NCI-H146 treated with DMSO at 0.1 percent for 48 hours (cell line): ENCODE results near the gene IL9.
A peak's percentile ranks its signal among the peaks of the same experiment; 100 is the strongest.

Source experiments
- DNase-seq: peaks from one replicate; lab custom pipeline; 2025; ENCODE audit not compliant: unreplicated experiment; lab: John Stamatoyannopoulos, UW

Gene IL9

DNA sequence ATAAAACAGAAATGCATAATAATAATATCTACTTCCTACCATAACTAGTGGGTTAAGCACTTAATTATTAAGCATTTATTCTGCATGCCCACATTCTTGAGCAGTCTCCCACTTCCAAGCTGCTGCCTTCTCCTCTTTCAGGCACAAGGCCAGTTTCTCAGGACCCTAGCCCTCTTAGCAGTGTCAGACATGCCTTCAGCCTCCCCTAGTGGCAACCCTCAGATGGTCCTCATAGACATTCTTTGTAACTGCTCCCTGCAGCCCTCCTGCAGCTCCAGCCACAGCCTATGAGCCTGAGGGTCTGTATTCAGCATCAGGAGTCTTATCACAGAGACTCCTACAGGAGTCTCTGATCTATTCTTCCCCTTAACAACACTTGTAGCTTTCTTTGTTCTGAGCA lies 3.9 kb downstream of the IL9 start:
- no peak for DNase-seq

DNA sequence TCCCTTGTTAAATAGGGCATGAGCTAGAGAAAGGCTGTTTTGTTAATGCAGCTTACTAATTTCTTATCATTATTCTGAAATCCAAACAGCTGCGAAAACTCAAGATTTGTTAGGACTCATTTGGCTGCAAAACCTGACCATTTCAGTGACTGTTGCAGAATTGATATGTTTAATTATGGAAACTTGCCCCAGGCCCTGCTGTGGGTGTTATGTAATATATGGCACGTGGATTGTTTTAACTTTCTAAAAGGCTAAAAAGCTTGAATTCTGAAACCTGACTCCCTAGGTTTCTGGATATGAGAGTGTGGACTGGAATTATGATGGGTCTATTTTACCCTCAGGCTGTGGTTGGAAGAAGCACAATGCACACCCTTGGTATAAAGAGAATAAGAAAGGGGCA lies 4.4 kb downstream of the IL9 start:
- DNase-seq, result peak; percentile 34

DNA sequence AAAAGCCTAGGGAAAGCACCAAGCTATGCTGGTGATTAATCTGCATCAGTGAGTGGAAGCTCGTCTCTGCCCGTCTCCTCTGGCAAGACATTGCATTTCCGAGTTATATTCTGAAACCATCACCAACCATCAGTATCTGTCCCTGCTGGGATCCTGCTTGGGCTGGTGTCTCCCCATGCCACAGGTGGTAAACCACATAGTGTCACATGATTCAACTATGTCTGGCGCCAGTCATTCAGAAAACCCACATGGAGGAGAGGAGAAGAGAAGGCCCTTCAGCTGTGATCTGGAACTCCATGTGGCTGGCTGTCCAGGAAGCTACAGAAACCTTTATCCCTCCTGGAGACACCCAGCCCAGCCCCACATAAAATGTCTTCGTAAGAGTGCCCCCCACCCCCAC lies 4.8 kb downstream of the IL9 start:
- DNase-seq, result no peak

DNA sequence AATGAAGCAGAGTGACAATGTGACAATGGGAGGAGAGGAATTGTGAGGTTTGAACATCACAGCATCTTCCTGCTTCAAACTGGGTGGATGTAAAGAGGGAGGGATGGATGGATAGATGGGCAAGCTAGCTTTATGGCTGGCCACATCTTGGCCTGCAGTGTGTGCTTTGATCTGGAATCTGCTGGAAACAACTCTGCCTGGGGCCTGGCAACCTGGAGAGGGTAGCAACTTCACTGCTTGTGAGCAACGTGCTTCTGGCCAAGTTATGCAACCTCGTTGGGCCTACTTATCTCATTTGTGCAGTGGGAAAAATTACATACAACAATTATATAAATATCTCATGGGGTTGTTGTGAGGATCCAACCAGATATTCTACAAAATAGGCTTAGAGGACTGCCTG lies 5.3 kb downstream of the IL9 start:
- DNase-seq, result no peak

DNA sequence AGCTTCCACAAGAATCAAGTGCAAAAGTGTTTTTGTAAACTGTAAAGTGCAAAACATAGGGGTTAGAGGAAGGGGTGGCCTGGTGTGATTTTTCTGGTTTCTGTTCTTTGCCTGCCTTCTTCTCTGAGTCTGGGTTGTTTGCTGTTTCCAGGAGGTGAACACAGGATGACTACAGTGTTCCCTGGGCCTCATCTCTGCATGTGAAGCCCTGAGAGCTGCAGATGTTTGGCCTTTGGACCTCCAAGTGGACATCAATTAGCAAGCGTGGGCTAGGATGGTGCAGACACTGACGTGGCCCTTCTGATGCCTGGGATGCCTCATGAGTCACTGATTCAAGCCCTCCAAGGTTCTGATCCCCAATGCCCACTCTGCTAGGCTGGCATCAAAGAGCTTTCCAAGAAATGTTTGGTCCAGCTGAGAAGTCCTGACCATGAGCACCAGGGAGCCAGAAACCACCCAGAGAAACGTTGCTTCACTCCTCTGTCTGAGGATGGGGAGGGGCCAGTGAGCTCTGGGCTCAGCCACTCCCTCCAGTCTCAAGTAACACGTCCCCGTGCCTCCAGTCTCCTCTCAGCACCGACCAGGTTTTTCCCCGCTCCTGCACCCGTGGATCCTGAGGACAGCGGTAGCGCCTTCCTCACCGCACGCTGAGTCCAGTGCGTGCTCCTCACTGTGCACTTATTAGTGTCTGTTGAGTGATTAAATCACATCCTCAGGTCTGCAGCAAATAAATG lies 7.6 kb downstream of the IL9 start:
- DNase-seq, result no peak

DNA sequence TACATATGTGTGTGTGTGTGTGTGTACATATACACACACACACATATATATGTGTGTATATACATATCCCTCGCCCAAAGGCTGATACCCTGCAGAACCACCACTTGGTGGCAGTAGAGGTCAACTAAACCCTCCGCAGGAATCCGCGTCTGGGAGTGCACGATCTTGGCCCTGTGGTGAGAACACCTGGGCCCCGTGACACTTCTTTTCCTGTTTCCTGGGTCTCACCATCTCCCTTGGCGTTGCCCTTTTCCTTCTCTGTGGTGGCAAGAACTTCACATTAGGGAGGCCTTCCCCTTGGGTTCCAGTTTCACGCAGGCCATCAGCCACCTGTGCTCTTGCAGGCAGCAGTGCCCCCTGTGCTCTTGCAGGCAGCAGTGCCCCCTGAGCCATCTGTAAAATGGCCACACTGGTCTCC lies 8.2 kb downstream of the IL9 start:
- DNase-seq, result peak; percentile 21

DNA sequence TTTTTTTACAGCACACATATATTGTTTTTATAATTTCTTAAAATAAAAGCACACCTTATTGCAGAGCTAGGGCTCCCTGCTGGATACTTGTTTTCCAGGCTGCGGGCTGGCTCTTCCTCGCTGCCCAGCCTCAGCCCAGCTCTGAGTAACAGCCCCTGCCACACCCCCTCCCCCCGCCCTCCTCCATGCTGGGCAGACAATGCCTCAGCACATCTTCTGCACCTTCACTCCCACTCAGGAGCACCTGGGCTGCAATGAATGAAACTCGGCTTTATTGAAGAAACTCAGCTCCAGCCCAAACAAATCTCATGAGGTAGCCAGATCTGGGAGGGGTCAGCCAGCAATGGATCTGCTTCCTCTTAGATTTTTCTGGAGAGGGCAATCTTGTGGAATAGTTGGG lies 9.5 kb downstream of the IL9 start:
- DNase-seq, result no peak

DNA sequence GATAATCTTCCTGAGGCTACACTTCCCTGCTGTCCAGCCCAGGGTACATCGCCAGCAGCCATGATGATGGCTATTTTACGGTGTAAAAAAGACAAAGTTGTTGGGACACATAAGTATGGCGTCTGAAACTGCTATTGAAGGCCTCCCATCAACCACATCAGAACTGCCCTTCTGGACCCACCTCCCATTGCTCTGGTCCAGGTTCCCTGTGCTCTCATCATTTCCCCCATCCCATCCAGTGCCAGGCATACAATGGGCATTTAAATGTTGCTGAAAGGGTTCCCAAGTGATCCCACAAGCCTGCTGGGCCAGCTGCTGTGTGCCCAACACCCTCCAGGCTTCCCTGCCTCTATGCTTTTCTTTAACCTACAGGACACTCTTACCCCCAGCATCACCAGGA lies 10.6 kb downstream of the IL9 start:
- DNase-seq, result no peak

DNA sequence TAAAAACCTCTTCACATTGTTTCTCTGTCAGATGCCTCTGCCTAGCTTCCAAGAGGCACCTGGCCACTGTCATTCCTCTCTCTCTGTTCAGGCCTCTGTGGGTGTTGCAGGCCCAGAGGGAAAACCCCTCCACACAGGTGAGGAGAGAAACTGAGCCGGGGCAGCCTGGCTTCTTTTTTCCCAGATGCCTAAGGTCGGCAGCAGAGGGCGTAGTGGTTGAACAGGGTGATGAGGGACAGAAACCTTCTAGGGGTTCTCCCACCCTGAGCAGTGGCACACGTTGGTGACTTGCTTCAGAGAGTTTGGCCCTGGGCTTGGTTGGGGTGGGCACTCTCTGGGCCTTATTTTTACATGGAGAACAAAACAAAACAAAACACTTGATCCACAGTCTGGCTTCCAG lies 12.2 kb downstream of the IL9 start:
- DNase-seq, result no peak

DNA sequence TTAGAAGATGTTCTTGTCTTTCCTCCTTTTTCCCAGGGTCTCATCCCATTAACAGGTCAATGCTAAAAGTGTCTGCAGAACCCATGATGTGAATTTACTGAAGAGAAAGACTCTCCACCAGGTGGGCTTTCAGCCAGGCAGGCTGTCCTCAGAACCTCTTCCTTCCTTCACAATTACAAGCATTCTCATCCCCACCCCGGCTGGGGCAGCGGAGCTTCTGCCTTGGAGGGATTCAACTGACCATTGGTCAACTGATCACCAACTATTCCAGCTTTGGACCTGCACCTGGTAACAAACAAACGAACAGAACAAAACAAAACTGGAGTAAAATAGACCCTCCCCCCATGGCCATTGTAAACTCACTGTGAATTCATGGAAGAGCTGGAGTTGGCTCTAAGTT lies 12.6 kb downstream of the IL9 start:
- no peak for DNase-seq

DNA sequence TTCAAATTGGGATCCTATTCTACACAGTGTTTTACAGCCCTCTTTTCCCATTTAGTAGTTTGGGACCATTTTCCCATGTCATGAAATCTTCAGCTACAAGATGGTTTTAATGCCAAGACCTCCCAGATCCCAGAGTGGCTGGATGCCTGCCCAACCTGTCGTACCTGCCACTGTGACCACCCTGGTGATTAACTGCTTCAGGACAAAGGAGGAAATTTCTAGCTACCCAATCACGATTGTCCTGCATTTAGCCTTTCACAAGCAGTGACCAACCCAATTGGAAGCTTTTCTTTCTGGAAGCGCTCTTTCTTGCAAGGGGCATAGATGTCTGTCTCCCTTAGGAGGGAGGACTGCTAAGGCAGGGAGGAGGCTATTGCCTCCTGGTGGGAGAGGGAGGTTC lies 13.8 kb downstream of the IL9 start:
- no peak for DNase-seq

DNA sequence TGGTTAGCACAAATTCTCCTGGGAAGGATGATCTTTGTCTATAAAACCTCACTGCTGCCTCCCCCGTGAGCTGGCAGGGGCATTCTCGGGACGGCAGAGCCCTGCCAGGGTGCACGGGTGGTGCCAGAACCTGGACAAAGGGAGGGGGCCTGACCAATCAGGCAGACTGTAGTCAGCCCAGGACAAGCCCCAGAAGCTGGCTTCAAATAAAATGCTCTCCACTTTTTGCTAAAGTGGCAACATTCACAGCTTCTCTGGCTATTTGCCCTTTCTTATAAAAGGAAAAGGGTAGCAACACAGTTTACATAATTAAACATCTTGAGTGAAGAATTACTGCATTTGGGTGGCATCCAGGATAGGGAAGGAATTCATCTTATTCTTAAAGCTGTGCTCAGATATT lies 14.4 kb downstream of the IL9 start:
- no peak for DNase-seq

DNA sequence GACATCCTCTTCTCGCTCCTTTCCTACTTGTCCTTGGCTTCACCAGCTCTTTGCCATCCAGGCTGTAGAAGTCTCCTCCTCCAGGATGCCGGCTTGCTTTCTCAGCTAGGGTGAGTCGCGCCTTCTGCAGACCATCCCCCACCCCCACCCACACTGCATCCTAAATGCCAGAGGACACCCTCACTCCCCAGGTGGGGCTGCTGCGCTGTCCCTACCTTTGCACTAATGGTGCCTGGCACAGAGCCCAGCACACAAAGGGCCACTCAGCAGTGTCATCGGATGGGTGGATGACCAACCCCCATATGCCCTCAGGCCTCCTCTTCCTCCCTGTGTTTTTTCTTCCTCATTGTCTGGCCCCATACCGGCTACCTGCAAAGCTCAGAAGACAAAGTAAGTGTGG lies 14.8 kb downstream of the IL9 start:
- peak; percentile 8 for DNase-seq

DNA sequence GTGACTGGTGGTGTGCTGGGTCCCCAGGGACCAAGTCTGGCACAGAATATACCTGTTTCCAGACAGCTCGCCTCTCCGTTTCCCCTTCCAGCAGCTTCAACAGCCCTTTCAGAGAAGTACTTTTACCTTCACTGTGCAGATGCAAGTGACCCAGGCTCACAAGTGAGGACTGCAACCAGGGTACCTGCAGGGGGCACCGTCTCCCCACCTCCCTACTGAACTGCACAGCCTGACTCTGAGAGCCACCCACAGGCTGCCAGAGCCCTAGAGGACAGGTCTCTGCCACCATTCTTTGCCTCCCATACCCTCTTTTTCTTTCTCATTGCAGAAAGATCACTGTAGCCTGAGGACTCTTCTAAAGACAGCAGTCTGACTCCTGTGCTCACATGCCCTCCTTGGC lies 15.4 kb downstream of the IL9 start:
- DNase-seq, result no peak

DNA sequence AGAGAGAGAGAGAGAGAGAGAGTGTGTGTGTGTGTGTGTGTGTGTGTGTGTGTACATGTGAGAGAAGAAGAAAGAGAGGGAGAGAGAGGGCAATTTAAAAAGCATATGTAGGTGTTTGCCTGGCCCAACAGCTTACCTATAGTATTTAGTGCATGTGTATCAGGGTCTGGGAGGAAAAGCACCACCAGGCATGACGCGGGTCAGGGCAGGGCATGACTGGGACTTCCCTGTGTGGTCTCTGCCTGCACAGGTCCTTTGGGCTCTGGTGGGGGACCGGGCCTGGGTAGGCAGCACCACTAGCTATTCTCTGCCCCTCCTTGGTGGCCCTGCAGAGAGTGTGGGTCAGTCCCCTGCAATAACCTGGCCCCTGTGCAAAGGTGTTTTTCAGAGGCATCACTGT lies 16.1 kb downstream of the IL9 start:
- DNase-seq, result no peak

DNA sequence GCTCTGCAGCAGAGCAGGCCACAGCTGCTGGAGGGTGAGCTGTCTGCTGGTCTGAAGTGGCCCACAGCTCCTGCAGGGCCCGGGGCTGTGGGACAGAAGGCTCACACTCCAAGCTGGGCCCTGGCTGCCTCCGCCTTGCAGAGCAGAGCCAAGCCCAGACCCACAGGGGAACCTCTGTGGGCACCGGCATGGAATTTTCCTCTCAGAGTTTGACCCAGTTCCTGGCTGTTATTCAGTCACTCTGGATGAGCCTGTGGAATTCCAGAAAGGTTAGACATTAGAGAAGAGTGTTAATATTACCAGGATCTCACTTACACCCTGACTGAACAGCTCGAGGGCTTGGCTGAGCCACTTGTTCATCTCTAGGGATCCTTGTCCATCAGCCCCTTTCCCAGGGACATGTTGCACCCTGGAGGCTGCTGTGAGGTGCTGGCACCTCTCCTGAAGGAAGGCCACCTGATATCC lies 17.5 kb downstream of the IL9 start:
- no peak for DNase-seq

DNA sequence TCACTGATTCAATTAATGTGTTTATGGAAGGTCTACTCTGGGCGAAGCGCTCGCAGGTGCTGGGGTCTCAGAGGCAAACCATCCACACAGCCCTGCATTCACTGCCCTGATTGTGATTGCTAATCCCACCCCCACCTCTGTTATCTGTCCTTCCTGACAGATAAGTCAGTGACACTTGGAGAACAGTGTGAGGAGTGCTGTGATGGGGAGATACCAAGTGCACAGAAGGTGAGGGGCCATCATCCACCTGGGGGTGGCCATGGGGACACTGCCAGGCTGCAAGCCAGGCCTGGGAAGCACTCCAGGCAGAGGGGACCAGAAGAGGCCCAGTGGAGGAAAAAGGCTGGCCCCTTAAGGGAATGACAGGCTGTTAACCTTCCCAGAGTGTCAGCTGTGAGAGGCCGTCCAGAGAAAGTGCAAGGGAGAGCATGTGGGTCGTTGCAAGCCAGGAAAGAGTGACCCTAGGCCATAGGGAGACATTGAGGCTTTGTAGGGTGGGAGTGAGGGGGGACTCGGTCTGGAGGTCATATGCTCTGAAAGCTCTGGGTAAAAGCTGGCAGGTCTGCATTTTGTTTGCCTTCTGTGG lies 18.0 kb downstream of the IL9 start:
- no peak for DNase-seq

DNA sequence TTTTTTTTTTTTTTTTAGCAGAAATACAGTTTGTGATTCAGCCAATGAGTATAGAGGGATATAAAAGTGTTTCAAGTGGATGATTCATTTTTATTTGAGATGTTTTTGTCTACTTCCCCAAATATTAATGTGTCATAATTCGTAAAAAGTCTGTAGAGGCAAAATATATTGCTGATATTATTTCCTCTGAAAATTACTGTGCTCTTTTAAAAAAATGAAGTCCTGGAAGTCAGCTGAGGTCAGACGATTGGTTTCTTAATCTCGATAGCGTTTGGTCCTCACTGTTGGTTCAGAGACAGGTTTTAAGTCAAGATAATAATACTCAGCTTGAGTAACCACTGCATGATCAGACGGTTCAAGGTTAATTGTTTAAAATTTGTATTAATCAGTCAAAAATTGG lies 19.5 kb downstream of the IL9 start:
- DNase-seq, result no peak

DNA sequence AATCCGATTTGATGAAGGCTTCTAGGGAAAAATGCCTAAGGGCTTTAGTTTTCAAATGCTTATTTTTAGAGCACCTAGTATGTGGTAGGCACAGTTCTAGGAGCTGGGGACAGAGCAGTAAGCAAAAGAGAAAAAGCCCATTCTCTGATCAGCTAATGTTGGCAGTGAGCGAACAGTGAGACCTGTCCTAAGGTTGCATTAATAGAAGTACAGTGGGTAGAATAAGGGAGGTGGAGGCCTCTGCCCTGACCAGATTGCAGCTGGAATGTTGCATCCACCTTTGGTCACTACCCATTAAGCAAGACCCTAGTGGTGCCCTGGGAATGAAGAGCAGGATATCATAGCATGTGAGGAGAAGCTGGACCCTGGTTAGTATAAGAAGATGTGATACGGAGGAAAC lies 20.1 kb downstream of the IL9 start:
- no peak for DNase-seq

DNA sequence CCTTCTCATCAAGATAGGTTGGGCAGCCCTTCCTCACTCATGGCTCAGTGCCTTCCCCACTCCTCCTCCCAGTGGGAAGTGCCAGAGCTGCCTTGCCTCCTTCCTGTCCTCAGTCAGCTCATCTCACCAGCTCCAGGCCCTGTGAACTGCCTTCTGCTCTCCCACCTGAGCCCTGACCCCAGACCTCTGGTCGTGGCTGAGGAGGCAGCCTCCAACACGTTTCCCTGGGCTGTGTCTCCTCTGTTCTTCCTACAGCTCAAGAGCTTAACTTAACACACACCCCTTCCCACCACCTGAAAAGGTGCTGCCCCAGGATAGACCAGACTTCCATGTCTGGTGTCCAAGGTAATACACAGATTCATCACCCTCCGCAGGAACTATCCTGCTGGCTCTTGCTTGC lies 21.2 kb downstream of the IL9 start:
- DNase-seq, result no peak

DNA sequence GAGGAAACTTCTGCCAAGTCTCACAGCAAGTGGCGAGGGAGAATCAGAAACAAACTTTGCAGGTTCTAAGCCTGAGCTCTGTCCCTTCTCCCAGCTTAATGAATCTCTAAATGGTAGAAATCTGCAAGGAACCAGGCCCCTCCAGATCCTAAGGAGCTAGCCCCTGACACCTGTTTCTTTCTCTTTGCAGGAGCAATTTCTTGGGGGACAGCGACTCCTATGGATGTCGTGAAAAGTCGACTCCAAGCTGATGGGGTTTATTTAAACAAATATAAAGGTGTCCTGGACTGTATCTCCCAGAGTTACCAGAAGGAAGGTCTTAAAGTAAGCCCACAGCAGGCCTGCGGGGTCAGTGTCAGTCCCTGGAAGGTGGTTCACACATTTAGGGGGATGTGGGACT lies 21.8 kb downstream of the IL9 start:
- DNase-seq, result no peak

DNA sequence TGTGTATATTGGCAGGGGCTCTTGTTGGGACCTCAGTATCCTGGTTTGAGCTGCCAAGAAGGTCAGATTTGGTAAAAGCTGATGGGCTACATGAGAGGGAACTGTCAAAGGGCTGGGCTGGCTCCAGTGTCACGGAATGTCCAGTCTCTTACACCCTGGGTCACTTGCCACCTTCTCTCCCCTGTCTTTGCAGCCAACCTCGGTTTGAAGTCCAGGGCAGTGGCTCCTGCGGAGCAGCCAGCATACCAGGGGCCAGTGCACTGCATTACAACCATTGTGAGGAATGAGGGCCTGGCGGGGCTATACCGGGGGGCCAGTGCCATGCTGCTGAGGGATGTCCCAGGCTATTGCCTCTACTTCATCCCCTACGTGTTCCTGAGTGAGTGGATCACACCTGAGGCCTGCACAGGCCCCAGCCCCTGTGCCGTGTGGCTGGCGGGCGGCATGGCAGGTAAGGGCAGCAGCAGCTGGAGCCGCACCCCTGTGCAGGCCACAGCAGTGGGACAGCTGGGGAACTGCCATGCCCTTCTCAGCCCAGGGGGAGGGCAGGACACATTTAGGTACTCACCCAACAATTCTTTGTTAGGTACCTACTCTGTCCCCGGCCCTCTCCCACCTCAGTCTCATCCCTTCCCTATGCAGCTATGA lies 24.2 kb downstream of the IL9 start:
- no peak for DNase-seq

DNA sequence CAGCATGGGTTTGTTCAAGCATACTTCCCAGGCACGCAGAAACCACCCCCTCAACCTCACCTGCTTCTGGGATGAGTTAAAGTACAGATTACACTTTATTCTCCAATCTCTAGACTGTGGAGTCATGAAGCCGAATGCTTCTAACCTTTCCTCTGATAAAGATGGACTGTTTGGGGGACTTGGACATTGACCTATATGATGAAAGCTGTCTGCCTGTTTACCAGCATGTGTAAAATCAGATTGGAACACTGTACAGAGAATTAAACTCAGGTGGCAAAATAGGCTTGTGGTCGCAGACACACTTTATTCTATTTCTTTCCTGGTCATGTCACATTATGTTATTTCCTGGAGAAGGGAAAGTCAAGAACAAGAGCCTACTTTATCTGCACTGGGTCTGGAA lies 25.7 kb downstream of the IL9 start:
- DNase-seq, result no peak
